Endothelial cell of umbilical vein (primary cell): ENCODE results near the gene MYH16. TPM values are rescaled to one million over a fixed set of nuclear protein-coding genes. Genes with fewer than 3 reads are reported as not detected.

Source experiments
- BruUV-seq: library from RNA; stranded (reverse); fragments of 400-500 nt; replicated peaks from 2 replicates; lab custom pipeline; 2021; lab: Mats Ljungman, UMichigan
- CTCF ChIA-PET: fragments of 300-600, 350-600 bp; sonication (Branson Sonifier 250); formaldehyde crosslinking; loops from one replicate; lab custom pipeline; 2021; ENCODE audit warnings: antibody characterized with exemption, inconsistent platforms; lab: Charles Lee
- POLR2A ChIA-PET: fragments of 300-600, 350-600 bp; sonication (Branson Sonifier 250); formaldehyde crosslinking; loops from one replicate; lab custom pipeline; 2021; ENCODE audit warnings: antibody characterized with exemption, inconsistent platforms; lab: Charles Lee
- DNase-seq: peaks from one replicate; pipeline ENCODE4 v3.0.0-alpha.2; 2011; ENCODE audit warnings: low read depth, low spot score
- FAIRE-seq: peaks from 2 replicates; lab custom pipeline; 2011; peaks lifted over from hg19 to GRCh38; lab: Jason Lieb, UNC
- H2AFZ ChIP-seq: 2 replicates; pipeline ENCODE4 v1.6.0; 2012; ENCODE audit warnings: low read depth, low read length, control low read depth, inconsistent platforms
- H3K27ac ChIP-seq: 2 replicates; pipeline ENCODE4 v1.5.1; 2011; ENCODE audit warnings: low read depth, mild to moderate bottlenecking, control low read depth, low read length, moderate library complexity; ENCODE audit not compliant: insufficient read depth
- H3K27me3 ChIP-seq, 2 experiments: 2 replicates each; pipeline versions ENCODE4 v1.6.0 to v1.6.1; 2011; ENCODE audit warnings: low read length in 2 of 2, mixed read lengths in 1 of 2; ENCODE audit not compliant: control insufficient read depth in 2 of 2, insufficient read depth in 2 of 2
- H3K36me3 ChIP-seq, 2 experiments: 2 replicates in 1 of 2; 3 replicates in 1 of 2; pipeline ENCODE4 v1.5.1; 2011; ENCODE audit warnings: low read length in 2 of 2, mild to moderate bottlenecking in 1 of 2, moderate library complexity in 1 of 2; ENCODE audit not compliant: control insufficient read depth in 2 of 2, insufficient read depth in 2 of 2; ENCODE audit errors: extremely low read depth in 1 of 2
- H3K4me1 ChIP-seq: 3 replicates; pipeline ENCODE4 v1.5.1; 2011; ENCODE audit warnings: mild to moderate bottlenecking, low read length; ENCODE audit not compliant: control insufficient read depth, insufficient read depth; ENCODE audit errors: extremely low read depth
- H3K4me2 ChIP-seq: 2 replicates; pipeline ENCODE4 v1.6.1; 2011; ENCODE audit warnings: low read length, control low read depth, mixed read lengths; ENCODE audit not compliant: insufficient read depth
- H3K4me3 ChIP-seq, 3 experiments: fragments of 200-600 bp in 1 of 3; sonication (generic), shearing (Covaris generic) in 1 of 3; replicated peaks in 1 of 3; 2 replicates each; pipeline ENCODE4 v1.5.1; 2011 to 2016; ENCODE audit warnings: control low read depth in 3 of 3, low read length in 3 of 3, mild to moderate bottlenecking in 2 of 3, inconsistent platforms in 1 of 3, low read depth in 1 of 3, moderate library complexity in 1 of 3; ENCODE audit not compliant: insufficient read depth in 1 of 3
- H3K79me2 ChIP-seq: 2 replicates; pipeline ENCODE4 v1.6.0; 2012; ENCODE audit warnings: low read length, inconsistent platforms; ENCODE audit not compliant: control insufficient read depth, insufficient read depth
- H3K9ac ChIP-seq: replicated peaks from 2 replicates; pipeline ENCODE3; 2011; ENCODE audit warnings: low read length, control low read depth; ENCODE audit not compliant: insufficient read depth; ENCODE audit errors: extremely low read depth
- H3K9me1 ChIP-seq: replicated peaks from 3 replicates; pipeline ENCODE4 v1.6.0; 2011; ENCODE audit warnings: mild to moderate bottlenecking, low read length; ENCODE audit not compliant: control insufficient read depth, insufficient read depth; ENCODE audit errors: extremely low read depth
- H3K9me3 ChIP-seq: replicated peaks from 2 replicates; pipeline ENCODE4 v1.5.1; 2012; ENCODE audit warnings: low read length, inconsistent platforms; ENCODE audit not compliant: control insufficient read depth, insufficient read depth
- H4K20me1 ChIP-seq: replicated peaks from 2 replicates; pipeline ENCODE3; 2011; ENCODE audit warnings: mild to moderate bottlenecking, low read length; ENCODE audit not compliant: control insufficient read depth, insufficient read depth; ENCODE audit errors: extremely low read depth
- CTCF ChIP-seq, 2 donors: IDR thresholded peaks; 1 replicate in 1 of 2; 2 replicates in 1 of 2; pipeline ENCODE4 v1.5.1; 2011; ENCODE audit warnings: low read length in 2 of 2, mild to moderate bottlenecking in 2 of 2, moderate library complexity in 2 of 2, control low read depth in 1 of 2, inconsistent platforms in 1 of 2, low read depth in 1 of 2; ENCODE audit not compliant: insufficient read depth in 1 of 2; ENCODE audit errors: extremely low read depth in 1 of 2
- EZH2 ChIP-seq: IDR thresholded peaks from 2 replicates; pipeline ENCODE4 v1.6.1; 2012; ENCODE audit warnings: borderline replicate concordance, low read depth, mild to moderate bottlenecking, moderate library complexity, low read length, inconsistent platforms; ENCODE audit not compliant: severe bottlenecking
- FOS ChIP-seq: IDR thresholded peaks from 2 replicates; pipeline ENCODE4 v1.6.1; 2011; ENCODE audit warnings: mild to moderate bottlenecking, low read length, moderate library complexity, borderline replicate concordance; ENCODE audit not compliant: insufficient read depth
- GATA2 ChIP-seq: IDR thresholded peaks from 2 replicates; pipeline ENCODE4 v1.7.0; 2011; ENCODE audit warnings: low read depth, mild to moderate bottlenecking, moderate library complexity, mixed read lengths, low read length; ENCODE audit not compliant: insufficient read length, insufficient read depth
- MYC ChIP-seq: IDR thresholded peaks from one replicate; pipeline ENCODE4 v1.6.1; 2011; ENCODE audit warnings: mild to moderate bottlenecking, low read depth, low read length
- POLR2A ChIP-seq: IDR thresholded peaks from 2 replicates; pipeline ENCODE4 v1.6.1; 2012; ENCODE audit warnings: low read depth, mild to moderate bottlenecking, control low read depth, low read length
- dilution Hi-C: fragments of 300-500 bp; cut with MboI; formaldehyde crosslinking; loops from one replicate; pipeline ENCODE4 v1.15.0; 2019; ENCODE audit warnings: low sequenced_read_pairs; ENCODE audit not compliant: extremely low pct_ligation_motif_present
- intact Hi-C: fragments of 100-400 bp; cut with micrococcal nuclease; formaldehyde crosslinking; loops from one replicate; pipeline ENCODE4 v1.10.0; 2022
- polyA plus RNA-seq, 4 experiments: library from polyadenylated mRNA; depleted of rRNA in 3 of 4; stranded (reverse) in 3 of 4; unstranded in 1 of 4; fragments of >200 nt; gene quantifications; 2 replicates each; pipeline versions ENCODE4 v1.2.1 to v1.2.3, GENCODE V29; 2011 to 2012; ENCODE audit warnings: missing spikeins in 1 of 4
- total RNA-seq: library from RNA; stranded (reverse); gene quantifications from 2 replicates; pipeline ENCODE4 v1.2.3, GENCODE V29; 2021

The MYH16 gene
- total and polyA plus RNA-seq, 2 donors (not counting 3 experiments of a cell fraction or from before 2014, with no cell fraction given): 0.01 to 0.11 TPM

GRCh38 chr7:99313204-99313573 is 40.5 kb downstream of the MYH16 start:
- BruUV-seq: no TSS peak
- Histone ChIP-seq H3K79me2 (no peaks in the 10 kb centered on the region), H4K20me1 (no peaks in the 10 kb centered on the region), H3K4me2 (peak overlapping the region; percentile 32), H3K36me3 (no peaks in the 10 kb centered on the region), H3K27me3 (no peaks in the 10 kb centered on the region), H3K4me1 (no peaks in the 10 kb centered on the region), H3K4me3 (no peak overlapping the region), H3K9me1 (no peaks in the 10 kb centered on the region), H2AFZ (peak overlapping the region; percentile 58), H3K27ac (no peak overlapping the region), H3K9ac (no peak overlapping the region), H3K9me3 (no peaks in the 10 kb centered on the region)
- ChIA-PET POLR2A (no interaction called here), CTCF (interaction anchor here (0.8 to 5.6 kb wide), 5 partner anchors 42 to 288 kb away, joined by 3 to 44 read pairs (median 4); no protein-coding TSS in a partner anchor)
- dilution Hi-C loops (loop anchor here (10.0 kb wide), 1 partner anchor 248 kb away; no protein-coding TSS in a partner anchor), intact Hi-C loops (loop anchor here (1.0 to 2.0 kb wide), 2 partner anchors 170 to 273 kb away; no protein-coding TSS in a partner anchor)
- DNase-seq (no peak), FAIRE-seq (peak; percentile 78)
- no peak for TF ChIP-seq FOS
- no peak for TF ChIP-seq MYC
- no peak for TF ChIP-seq GATA2
- no peak for TF ChIP-seq CTCF (IDR thresholded peaks at IDR 0.05; ENCODE audit: extremely low read depth in 1 of 2, insufficient read depth in 1 of 2, low read depth in 1 of 2, low read length in 2 of 2)
- no peak for TF ChIP-seq POLR2A
- no peak for TF ChIP-seq EZH2

GRCh38 chr7:99314504-99314903 is 41.9 kb downstream of the MYH16 start:
- CTCF ChIA-PET: interaction anchor here (0.6 to 5.6 kb wide), 5 partner anchors 273 to 290 kb away, joined by 3 to 44 read pairs (median 4); no protein-coding TSS in a partner anchor
- Histone ChIP-seq H3K9me1 (no peaks in the 10 kb centered on the region), H2AFZ (no peak overlapping the region), H3K4me1 (no peaks in the 10 kb centered on the region), H3K27ac (no peak overlapping the region), H3K9ac (no peak overlapping the region), H3K4me3 (no peak overlapping the region), H4K20me1 (no peaks in the 10 kb centered on the region), H3K36me3 (no peaks in the 10 kb centered on the region), H3K9me3 (no peaks in the 10 kb centered on the region), H3K79me2 (no peaks in the 10 kb centered on the region), H3K27me3 (no peaks in the 10 kb centered on the region), H3K4me2 (no peak overlapping the region)
- TF ChIP-seq MYC: no peak
- no peak for FAIRE-seq
- intact Hi-C loops (no loop called here), dilution Hi-C loops (loop anchor here (10.0 kb wide), 1 partner anchor 250 kb away; no protein-coding TSS in a partner anchor)
- no peak for DNase-seq
- no TSS peak for BruUV-seq
- POLR2A ChIA-PET: no interaction called here
